HepG2 (cell line): ENCODE results near the gene SELENOV. TPM values are rescaled to one million over a fixed set of nuclear protein-coding genes. Genes with fewer than 3 reads are reported as not detected.

Experiments
- ATAC-seq: fragments of 200-7000 bp; cut with Tn5 transposase; 3 replicates; pipeline ENCODE4 v1.9.1; 2020; ENCODE audit warnings: mild to moderate bottlenecking, moderate library complexity
- BruUV-seq: library from RNA; stranded (reverse); fragments of 400-500 nt; replicated peaks from 2 replicates; lab custom pipeline; 2021; lab: Mats Ljungman, UMichigan
- CTCF ChIA-PET: fragments of 300-600 bp; formaldehyde crosslinking; extraction: SDS; loops from one replicate; lab custom pipeline; 2021; ENCODE audit warnings: low total read pairs, inconsistent platforms, low intra/inter-chr PET ratio; lab: Yijun Ruan, JAX
- POLR2A ChIA-PET: fragments of 350-600 bp; sonication (Branson Sonifier 250); formaldehyde crosslinking; loops from one replicate; lab custom pipeline; 2020; ENCODE audit warnings: antibody characterized with exemption, inconsistent platforms; lab: Yijun Ruan, JAX
- DNase-seq: peaks from one replicate; pipeline ENCODE4 v3.0.0-alpha.2; 2015; ENCODE audit warnings: low spot score
- FAIRE-seq: peaks from 3 replicates; lab custom pipeline; 2011; peaks lifted over from hg19 to GRCh38; lab: Jason Lieb, UNC
- H2AFZ ChIP-seq: one replicate; pipeline ENCODE4 v1.6.1; 2011; ENCODE audit warnings: low read length, inconsistent platforms
- H3K27ac ChIP-seq: fragments of 300-600 bp; 3 replicates; pipeline ENCODE4 v1.8.0; 2011; ENCODE audit warnings: mixed run types, mild to moderate bottlenecking, mixed read lengths, low read length, inconsistent platforms; ENCODE audit not compliant: insufficient read depth; ENCODE audit errors: extremely low read length
- H3K27me3 ChIP-seq, 2 experiments: fragments of 200-600 bp in 1 of 2; 2 replicates in 1 of 2; 3 replicates in 1 of 2; pipeline versions ENCODE4 v1.6.0 to v1.8.0; 2011; ENCODE audit warnings: low read length in 2 of 2, mild to moderate bottlenecking in 2 of 2, moderate library complexity in 2 of 2, inconsistent platforms in 1 of 2; ENCODE audit not compliant: insufficient read depth in 2 of 2, control insufficient read depth in 1 of 2
- H3K36me3 ChIP-seq, 2 experiments: fragments of 200-600 bp in 1 of 2; replicated peaks in 1 of 2; 2 replicates in 1 of 2; 3 replicates in 1 of 2; pipeline versions ENCODE4 v1.5.1 to v1.8.0; 2011; ENCODE audit warnings: low read length in 2 of 2, inconsistent platforms in 1 of 2; ENCODE audit not compliant: insufficient read depth in 2 of 2, control insufficient read depth in 1 of 2
- H3K4me1 ChIP-seq: 2 replicates; pipeline ENCODE4 v1.5.1; 2012; ENCODE audit warnings: low read length, inconsistent platforms; ENCODE audit not compliant: insufficient read depth
- H3K4me2 ChIP-seq: 2 replicates; pipeline ENCODE4 v1.6.0; 2011; ENCODE audit warnings: low read depth, low read length, inconsistent platforms
- H3K4me3 ChIP-seq, 3 experiments: fragments of 200-600 bp in 1 of 3; sonication (generic), shearing (Covaris generic) in 1 of 3; replicated peaks in 1 of 3; 2 replicates each; pipeline ENCODE4 v1.5.1; 2011 to 2016; ENCODE audit warnings: low read length in 3 of 3, inconsistent platforms in 2 of 3, low read depth in 2 of 3, mild to moderate bottlenecking in 2 of 3, control low read depth in 1 of 3, mixed read lengths in 1 of 3; ENCODE audit not compliant: insufficient read depth in 1 of 3
- H3K79me2 ChIP-seq: one replicate; pipeline ENCODE4 v1.6.1; 2011; ENCODE audit warnings: low read length, inconsistent platforms; ENCODE audit not compliant: insufficient read depth
- H3K9ac ChIP-seq: 2 replicates; pipeline ENCODE4 v1.6.0; 2011; ENCODE audit warnings: mild to moderate bottlenecking, low read depth, low read length, inconsistent platforms; ENCODE audit not compliant: insufficient read depth
- H3K9me3 ChIP-seq: 2 replicates; pipeline ENCODE4 v1.5.1; 2012; ENCODE audit warnings: mild to moderate bottlenecking, low read length
- H4K20me1 ChIP-seq: 2 replicates; pipeline ENCODE4 v1.6.0; 2011; ENCODE audit warnings: inconsistent platforms, mild to moderate bottlenecking, low read length, moderate library complexity; ENCODE audit not compliant: insufficient read depth
- AFF4 ChIP-seq: sonication (generic); formaldehyde crosslinking; IDR thresholded peaks from 2 replicates; pipeline ENCODE4 v1.4.0; 2020; ENCODE audit warnings: missing genetic modification reagents
- CTCF ChIP-seq: sonication (generic); formaldehyde crosslinking; IDR thresholded peaks from 2 replicates; pipeline ENCODE4 v1.5.0; 2020; ENCODE audit warnings: mild to moderate bottlenecking, missing genetic modification reagents, moderate library complexity
- HNF4A ChIP-seq: sonication (generic); formaldehyde crosslinking; IDR thresholded peaks from 2 replicates; pipeline ENCODE4 v1.4.0; 2020; ENCODE audit warnings: missing genetic modification reagents
- PAWR ChIP-seq: sonication (generic); formaldehyde crosslinking; IDR thresholded peaks from 2 replicates; pipeline ENCODE4 v1.4.0; 2020; ENCODE audit warnings: missing genetic modification reagents, mild to moderate bottlenecking, borderline replicate concordance
- PCBP1 ChIP-seq: fragments of 200-400 bp; formaldehyde crosslinking; IDR thresholded peaks from 2 replicates; pipeline ENCODE4 v1.6.1; 2017; ENCODE audit warnings: mild to moderate bottlenecking, low read depth, low read length, borderline replicate concordance
- ZMAT5 ChIP-seq: sonication (generic); formaldehyde crosslinking; IDR thresholded peaks from 2 replicates; pipeline ENCODE4 v1.5.0; 2020; ENCODE audit warnings: mild to moderate bottlenecking, low read depth, missing genetic modification reagents, borderline replicate concordance
- ZNF335 ChIP-seq: sonication (generic); formaldehyde crosslinking; IDR thresholded peaks from 2 replicates; pipeline ENCODE4 v1.4.0; 2020; ENCODE audit warnings: missing genetic modification reagents
- ZNF550 ChIP-seq: sonication (generic); formaldehyde crosslinking; IDR thresholded peaks from 2 replicates; pipeline ENCODE4 v1.4.0; 2020; ENCODE audit warnings: mild to moderate bottlenecking, missing genetic modification reagents, borderline replicate concordance
- ZNF740 ChIP-seq: sonication (generic); formaldehyde crosslinking; IDR thresholded peaks from 2 replicates; pipeline ENCODE4 v1.4.0; 2020; ENCODE audit warnings: missing genetic modification reagents
- WGBS: methylation state at CpG from one replicate; pipeline ENCODE4 v1.1.6; 2017; ENCODE audit warnings: low lambda C conversion rate; 5-methylcytosine and 5-hydroxymethylcytosine counted together
- in situ Hi-C: cut with HindIII; loops from 2 replicates; pipeline ENCODE4 v1.10.0; 2017; ENCODE audit warnings: low pct_unique_long_range_greater_than_20kb; ENCODE audit not compliant: extremely low pct_ligation_motif_present
- intact Hi-C: fragments of 100-400 bp; cut with micrococcal nuclease; formaldehyde crosslinking; loops from one replicate; pipeline ENCODE4 v1.10.0; 2022; ENCODE audit not compliant: unreplicated experiment
- polyA plus RNA-seq, 8 experiments: library from polyadenylated mRNA; depleted of rRNA in 3 of 8; stranded (reverse) in 7 of 8; unstranded in 1 of 8; fragments of >200 nt; fragmentation: Illumina TruSeq in 4 of 8; extraction: Trizol in 4 of 8; gene quantifications; 2 replicates each; pipeline versions ENCODE4 v1.2.1 to v1.2.3, GENCODE V29; 2011 to 2016; ENCODE audit warnings: low read depth in 4 of 8, missing spikeins in 1 of 8, mixed read lengths in 1 of 8; ENCODE audit not compliant: insufficient read depth in 1 of 8
- total RNA-seq, 5 experiments: library from RNA; depleted of rRNA; stranded (reverse); fragments of >200 nt; fragmentation: Illumina TruSeq; extraction: Trizol; gene quantifications; 2 replicates each; pipeline ENCODE4 v1.2.3, GENCODE V29; 2016; ENCODE audit warnings: low read depth in 1 of 5

The SELENOV gene
- total and polyA plus RNA-seq, 2 of the 13 experiments (the other 11 are each of a cell fraction or from before 2014, with no cell fraction given), result not detected

GRCh38 chr19:39473443-39473960 lies 41.4 kb upstream of the SELENOV start:
- H3K4me2 ChIP-seq, result no peak overlapping the region
- ATAC-seq (peak; percentile 6; the same call in 2 of the 3 replicates), DNase-seq (no peak), FAIRE-seq (no peak)
- peaks cover 40 to 75% of the 10 kb centered on the region in 2 experiments for H3K36me3 ChIP-seq
- intact Hi-C loops (no loop called here), in situ Hi-C loops (no loop called here)
- 91% methylated on average over 6 of the region's 11 CpGs for WGBS
- H3K9ac ChIP-seq, result no peak overlapping the region
- H3K9me3 ChIP-seq, result no peaks in the 10 kb centered on the region
- H3K4me1 ChIP-seq, result no peaks in the 10 kb centered on the region
- no peak overlapping the region for H2AFZ ChIP-seq
- no TSS peak for BruUV-seq
- H3K79me2 ChIP-seq, result no peaks in the 10 kb centered on the region
- H4K20me1 ChIP-seq, result no peaks in the 10 kb centered on the region
- CTCF ChIA-PET, result interaction anchor here (1.2 to 2.9 kb wide), 2 partner anchors 29 to 59 kb away, joined by 3 to 20 read pairs; partner anchors contain the start of gene EID2B
- no peaks in the 10 kb centered on the region; a peak in 1 of 5 replicates for H3K27me3 ChIP-seq
- H3K4me3 ChIP-seq, result no peak overlapping the region
- no peak for TF ChIP-seq ZNF550
- TF ChIP-seq PAWR (CRISPR knock-in tag), result no peak
- no peak overlapping the region for H3K27ac ChIP-seq
- POLR2A ChIA-PET, result interaction anchor here (0.9 to 1.2 kb wide), 2 partner anchors 38 to 61 kb away, joined by 3 read pairs; partner anchors contain the start of genes PLEKHG2 and RPS16

- 81% methylated on average over 6 of the region's 9 CpGs for WGBS
- intact Hi-C loops, result loop anchor here (1.0 kb wide), 1 partner anchor 58 kb away; the partner anchor contains the start of gene EID2B
- in situ Hi-C loops, result no loop called here
- no peaks in the 10 kb centered on the region for H3K9me3 ChIP-seq
- H3K9ac ChIP-seq, result no peak overlapping the region
- no peaks in the 10 kb centered on the region for H3K4me1 ChIP-seq
- H3K36me3 ChIP-seq, result peaks cover 34 to 68% of the 10 kb centered on the region in 2 experiments
- H3K4me2 ChIP-seq, result no peak overlapping the region
- no peaks in the 10 kb centered on the region; a peak in 1 of 5 replicates for H3K27me3 ChIP-seq
- no TSS peak for BruUV-seq
- no peak overlapping the region for H3K27ac ChIP-seq
- no peaks in the 10 kb centered on the region for H3K79me2 ChIP-seq
- FAIRE-seq (no peak), ATAC-seq (peak; percentile 87), DNase-seq (peak; percentile 30)
- no peak overlapping the region for H2AFZ ChIP-seq
- POLR2A ChIA-PET, result interaction anchor here (0.9 to 1.2 kb wide), 2 partner anchors 38 to 62 kb away, joined by 3 read pairs; partner anchors contain the start of genes PLEKHG2 and RPS16
- H4K20me1 ChIP-seq, result no peaks in the 10 kb centered on the region
- no peak overlapping the region for H3K4me3 ChIP-seq
- CTCF ChIA-PET, result interaction anchor here (0.8 to 2.9 kb wide), 3 partner anchors 29 to 66 kb away, joined by 3 to 20 read pairs (median 3); partner anchors contain the start of genes EID2 and EID2B
- TF ChIP-seq PCBP1 (0 out of 2 replicates have a peak, but pooled peaks have one; percentile 22), AFF4 (CRISPR knock-in tag) (no peak), ZNF740 (no peak), ZMAT5 (CRISPR knock-in tag) (no peak), CTCF (peak; percentile 90), HNF4A (no peak), ZNF335 (no peak)
Measured at GRCh38 chr19:39474139-39474620, 40.8 kb upstream of the SELENOV start.
